HAP-1 (cell line): Measurements from ENCODE around the gene BCL11B.
A peak's percentile ranks its signal among the peaks of the same experiment; 100 is the strongest.

Source experiments
- DNase-seq, 2 experiments: peaks; one replicate each; pipeline ENCODE4 v3.0.0-alpha.2; 2016 to 2020; ENCODE audit warnings: low spot score in 2 of 2
- H3K27me3 ChIP-seq: fragments of 250-450 bp; sonication (Bioruptor Pico); 2 replicates; pipeline ENCODE4 v1.5.1; 2020; ENCODE audit warnings: low read depth, mild to moderate bottlenecking, moderate library complexity
- H3K36me3 ChIP-seq: fragments of 250-450 bp; sonication (Bioruptor Pico); replicated peaks from 2 replicates; pipeline ENCODE4 v1.5.1; 2020; ENCODE audit warnings: mild to moderate bottlenecking
- H3K4me1 ChIP-seq: fragments of 250-450 bp; sonication (Bioruptor Pico); 2 replicates; pipeline ENCODE4 v1.5.1; 2020; ENCODE audit warnings: mild to moderate bottlenecking
- H3K4me3 ChIP-seq: fragments of 250-450 bp; sonication (Bioruptor Pico); 2 replicates; pipeline ENCODE4 v1.5.1; 2020; ENCODE audit warnings: mild to moderate bottlenecking, moderate library complexity
- H3K9me3 ChIP-seq: fragments of 250-450 bp; sonication (Bioruptor Pico); 2 replicates; pipeline ENCODE4 v1.5.1; 2020; ENCODE audit warnings: mild to moderate bottlenecking, moderate library complexity
- in situ Hi-C: fragments of 300-500 bp; cut with MboI; formaldehyde crosslinking; loops from 3 replicates; pipeline ENCODE4 v1.14.3; 2020; ENCODE audit warnings: low sequenced_read_pairs, inconsistent platforms, mixed read lengths

Gene BCL11B

DNA sequence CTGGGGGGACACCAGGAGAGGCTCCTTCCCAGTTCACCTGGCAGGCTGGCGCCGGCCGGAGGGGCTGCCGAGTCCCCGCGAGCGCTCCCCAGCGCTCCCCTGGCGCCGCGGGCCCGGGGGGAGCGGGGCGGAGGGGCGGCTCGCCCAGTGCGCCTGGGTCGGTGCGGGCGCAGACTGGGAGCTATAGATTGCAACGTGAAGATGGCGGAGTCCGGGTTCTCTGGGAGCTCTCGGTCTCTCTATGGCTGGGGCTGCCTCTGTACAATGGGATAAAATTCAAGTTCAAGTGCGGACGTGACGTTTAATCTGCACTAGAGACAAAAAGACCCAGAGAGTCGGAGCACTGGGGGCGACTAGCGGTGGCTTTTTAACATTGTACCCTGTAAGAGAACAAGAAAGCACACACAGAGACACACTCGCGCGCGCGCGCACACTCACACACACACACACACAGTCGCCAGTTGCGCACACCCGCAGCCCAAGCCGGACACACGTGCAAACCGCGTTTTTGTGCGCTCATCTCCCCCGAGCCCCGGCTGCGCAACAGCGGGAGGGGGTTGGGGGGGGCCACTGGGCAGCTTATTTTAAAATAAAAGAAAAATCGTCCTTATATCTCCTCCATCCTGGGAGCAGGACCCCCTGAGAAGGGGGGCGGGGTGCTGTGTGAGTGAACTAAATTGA, at the start of gene BCL11B:
Gene BCL11B, minus strand, starts transcription at position 247 of the 681 bp plus-strand sequence. CDS start 979 bp downstream, outside the sequence.
- Histone ChIP-seq H3K27me3 (peaks cover 13% of the 10 kb centered on the region), H3K4me3 (peak within 1 kb of the TSS; percentile 57), H3K36me3 (no peaks in the 10 kb centered on the region), H3K9me3 (no peaks in the 10 kb centered on the region), H3K4me1 (peaks cover 15% of the 10 kb centered on the region)
- in situ Hi-C loops: no loop called here
- DNase-seq: peak; percentile 92 to 96

GRCh38 chr14:99321236-99321925, 49.4 kb upstream of the BCL11B start:
- no peaks in the 10 kb centered on the region for H3K4me1 ChIP-seq
- no peaks in the 10 kb centered on the region for H3K36me3 ChIP-seq
- no peaks in the 10 kb centered on the region for H3K9me3 ChIP-seq
- H3K4me3 ChIP-seq: no peak overlapping the region
- DNase-seq: no peak
- in situ Hi-C loops: loop anchor here (10.0 kb wide), 1 partner anchor 93 kb away; no protein-coding TSS in a partner anchor
- H3K27me3 ChIP-seq: no peaks in the 10 kb centered on the region

GRCh38 chr14:99320621-99321235, 48.7 kb upstream of the BCL11B start:
- Histone ChIP-seq H3K4me3 (no peak overlapping the region), H3K4me1 (no peaks in the 10 kb centered on the region), H3K27me3 (no peaks in the 10 kb centered on the region), H3K36me3 (no peaks in the 10 kb centered on the region), H3K9me3 (no peaks in the 10 kb centered on the region)
- in situ Hi-C loops: loop anchor here (10.0 kb wide), 1 partner anchor 94 kb away; no protein-coding TSS in a partner anchor
- DNase-seq: no peak

DNA sequence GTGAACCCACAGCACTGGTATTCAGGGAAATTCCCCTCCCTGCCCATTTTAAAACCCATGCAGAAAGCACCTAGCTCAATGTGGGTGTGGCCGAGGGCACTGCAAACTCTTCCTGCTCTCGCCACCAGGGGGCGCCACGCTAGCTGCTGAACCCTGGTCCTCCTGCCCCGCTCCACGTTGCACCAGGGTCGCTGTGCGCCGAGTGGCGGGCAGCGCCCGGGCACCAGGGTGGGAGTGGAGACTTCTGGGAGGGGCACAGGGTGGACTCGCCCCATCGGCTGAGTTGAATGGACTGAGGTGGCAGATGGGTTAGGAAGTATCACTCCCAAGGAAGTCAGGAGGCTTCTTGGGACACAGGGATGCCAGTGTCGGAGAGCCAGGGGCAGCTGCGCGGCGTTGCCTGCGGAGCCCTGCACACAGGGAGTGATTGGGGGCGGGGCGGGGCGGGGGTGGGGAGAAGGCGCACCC, 48.1 kb upstream of the BCL11B start:
- peak; percentile 60 to 88 for DNase-seq
- no peaks in the 10 kb centered on the region for H3K9me3 ChIP-seq
- H3K4me1 ChIP-seq: no peaks in the 10 kb centered on the region
- H3K36me3 ChIP-seq: no peaks in the 10 kb centered on the region
- no peaks in the 10 kb centered on the region for H3K27me3 ChIP-seq
- in situ Hi-C loops: loop anchor here (10.0 kb wide), 1 partner anchor 95 kb away; no protein-coding TSS in a partner anchor
- no peak overlapping the region for H3K4me3 ChIP-seq

DNA sequence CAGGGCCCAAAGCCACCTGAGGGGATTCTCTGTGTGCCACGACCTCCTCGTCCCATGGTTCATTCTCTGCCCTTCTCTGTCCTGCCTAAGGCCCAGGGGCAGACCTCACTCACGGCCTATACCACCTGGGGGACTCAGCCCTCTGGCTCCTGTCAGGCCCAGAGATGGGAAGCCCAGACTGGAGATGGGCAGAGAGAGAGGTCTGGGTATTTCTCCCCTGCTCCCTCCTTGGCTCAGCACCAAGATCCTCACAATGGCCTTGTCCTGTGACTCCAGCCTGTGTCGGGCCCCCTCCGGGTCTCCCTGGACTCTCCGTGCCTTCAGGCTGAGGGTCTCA, 46.9 kb upstream of the BCL11B start:
- in situ Hi-C loops: no loop called here
- H3K9me3 ChIP-seq: no peaks in the 10 kb centered on the region
- H3K4me1 ChIP-seq: no peaks in the 10 kb centered on the region
- H3K36me3 ChIP-seq: no peaks in the 10 kb centered on the region
- H3K27me3 ChIP-seq: no peaks in the 10 kb centered on the region
- no peak for DNase-seq
- no peak overlapping the region for H3K4me3 ChIP-seq

GRCh38 chr14:99318091-99318958, 46.3 kb upstream of the BCL11B start:
- in situ Hi-C loops: no loop called here
- DNase-seq: no peak
- Histone ChIP-seq H3K36me3 (no peaks in the 10 kb centered on the region), H3K4me1 (no peaks in the 10 kb centered on the region), H3K9me3 (no peaks in the 10 kb centered on the region), H3K27me3 (no peaks in the 10 kb centered on the region), H3K4me3 (no peak overlapping the region)

GRCh38 chr14:99317231-99318090, 45.5 kb upstream of the BCL11B start:
- Histone ChIP-seq H3K36me3 (no peaks in the 10 kb centered on the region), H3K9me3 (no peaks in the 10 kb centered on the region), H3K4me1 (no peaks in the 10 kb centered on the region), H3K27me3 (no peaks in the 10 kb centered on the region), H3K4me3 (no peak overlapping the region)
- in situ Hi-C loops: no loop called here
- no peak for DNase-seq

GRCh38 chr14:99316281-99317163, 44.5 kb upstream of the BCL11B start:
- no peaks in the 10 kb centered on the region for H3K36me3 ChIP-seq
- H3K4me1 ChIP-seq: no peaks in the 10 kb centered on the region
- no peak for DNase-seq
- H3K4me3 ChIP-seq: no peak overlapping the region
- H3K27me3 ChIP-seq: no peaks in the 10 kb centered on the region
- in situ Hi-C loops: no loop called here
- no peaks in the 10 kb centered on the region for H3K9me3 ChIP-seq

- H3K4me3 ChIP-seq: no peak overlapping the region
- no peak for DNase-seq
- no peaks in the 10 kb centered on the region for H3K36me3 ChIP-seq
- peaks cover 2% of the 10 kb centered on the region; the same call in 1 of the 2 replicates for H3K27me3 ChIP-seq
- in situ Hi-C loops: no loop called here
- H3K4me1 ChIP-seq: no peaks in the 10 kb centered on the region
- no peaks in the 10 kb centered on the region for H3K9me3 ChIP-seq
Observed at GRCh38 chr14:99315197-99315596, 43.2 kb upstream of the BCL11B start.

- Histone ChIP-seq H3K36me3 (no peaks in the 10 kb centered on the region), H3K4me1 (no peaks in the 10 kb centered on the region), H3K4me3 (no peak overlapping the region), H3K9me3 (no peaks in the 10 kb centered on the region), H3K27me3 (peaks cover 2% of the 10 kb centered on the region; the same call in 1 of the 2 replicates)
- DNase-seq: no peak
- in situ Hi-C loops: no loop called here
Observed at GRCh38 chr14:99314623-99315022, 42.6 kb upstream of the BCL11B start.

DNA sequence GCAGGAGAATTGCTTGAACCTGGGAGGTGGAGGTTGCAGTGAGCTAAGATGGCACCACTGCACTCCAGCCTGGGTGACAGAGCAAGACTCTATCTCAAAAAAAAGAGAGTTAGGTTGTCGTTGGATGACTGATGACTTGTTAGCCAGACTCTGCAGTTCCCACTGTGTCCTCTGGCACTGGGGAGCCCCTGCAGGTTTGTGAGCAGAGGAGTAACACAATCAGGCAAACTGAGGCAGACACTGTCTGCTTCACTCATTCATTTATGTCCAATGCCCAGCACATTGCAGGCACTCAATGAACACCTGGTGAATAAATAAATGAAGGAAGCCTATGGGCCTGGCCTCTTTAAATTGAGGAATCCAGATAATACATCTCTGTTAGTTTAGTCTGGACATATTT, 41.2 kb upstream of the BCL11B start:
- Histone ChIP-seq H3K4me1 (no peaks in the 10 kb centered on the region), H3K9me3 (no peaks in the 10 kb centered on the region), H3K36me3 (no peaks in the 10 kb centered on the region), H3K27me3 (peaks cover 2% of the 10 kb centered on the region; the same call in 1 of the 2 replicates), H3K4me3 (no peak overlapping the region)
- no peak for DNase-seq
- in situ Hi-C loops: no loop called here

DNA sequence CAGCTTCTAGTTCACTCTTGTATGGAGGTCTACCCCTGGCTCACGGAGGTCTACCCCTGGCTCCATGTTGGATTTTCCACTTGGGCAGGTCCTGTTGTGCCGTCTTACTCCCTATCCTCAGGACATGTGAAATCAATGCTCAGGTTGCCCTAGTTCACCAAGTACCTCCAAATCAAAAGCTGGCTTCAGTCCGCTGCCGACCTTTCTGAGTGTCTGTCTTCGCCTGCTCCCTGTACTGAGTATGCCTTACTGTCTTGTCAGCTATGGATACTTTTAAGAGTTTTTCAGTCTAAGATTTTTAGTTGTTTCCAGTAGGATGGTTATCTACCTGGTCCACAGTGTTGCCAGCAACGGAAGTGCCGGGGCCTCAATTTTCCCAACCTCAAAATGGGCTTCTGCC, 40.1 kb upstream of the BCL11B start:
- no peaks in the 10 kb centered on the region for H3K36me3 ChIP-seq
- no peaks in the 10 kb centered on the region for H3K9me3 ChIP-seq
- H3K4me1 ChIP-seq: no peaks in the 10 kb centered on the region
- DNase-seq: no peak
- H3K27me3 ChIP-seq: peaks cover 2% of the 10 kb centered on the region; the same call in 1 of the 2 replicates
- in situ Hi-C loops: no loop called here
- no peak overlapping the region for H3K4me3 ChIP-seq
